Astrocyte of the spinal cord (primary cell): ENCODE measurements around the gene AUTS2.

Experiments
- DNase-seq: peaks from one replicate; pipeline ENCODE4 v3.0.0; 2011; ENCODE audit warnings: low read depth, low spot score
- H3K4me3 ChIP-seq: 2 replicates; pipeline ENCODE4 v1.5.1; 2011; ENCODE audit warnings: low read depth, mild to moderate bottlenecking, low read length, moderate library complexity
- CTCF ChIP-seq: IDR thresholded peaks from 2 replicates; pipeline ENCODE4 v1.5.1; 2012; ENCODE audit warnings: low read depth, mild to moderate bottlenecking, low read length, inconsistent platforms
- in situ Hi-C: cut with HindIII; loops from 2 replicates; pipeline ENCODE4 v1.10.0; 2017; ENCODE audit warnings: low sequenced_read_pairs

Gene AUTS2

GRCh38 chr7:70030745-70031144 is 432.5 kb downstream of the AUTS2 start:
- H3K4me3 ChIP-seq: no peak overlapping the region
- in situ Hi-C loops: no loop called here
- DNase-seq: no peak
- no peak for TF ChIP-seq CTCF

- in situ Hi-C loops: no loop called here
- no peak overlapping the region for H3K4me3 ChIP-seq
- TF ChIP-seq CTCF: no peak
Measured at GRCh38 chr7:70031245-70031644, 433.0 kb downstream of the AUTS2 start.

GRCh38 chr7:70032649-70033048 is 434.4 kb downstream of the AUTS2 start:
- TF ChIP-seq CTCF: no peak
- DNase-seq: no peak
- in situ Hi-C loops: no loop called here
- no peak overlapping the region for H3K4me3 ChIP-seq

More at GRCh38 chr7:70031245-70031644, 433.0 kb downstream of the AUTS2 start:
- DNase-seq: no peak

- no peak overlapping the region for H3K4me3 ChIP-seq
- TF ChIP-seq CTCF: no peak
- DNase-seq: no peak
- in situ Hi-C loops: no loop called here
Measured at GRCh38 chr7:70033226-70033625, 435.0 kb downstream of the AUTS2 start.

GRCh38 chr7:70034999-70035398 is 436.7 kb downstream of the AUTS2 start:
- no peak overlapping the region for H3K4me3 ChIP-seq
- no peak for DNase-seq
- in situ Hi-C loops: no loop called here
- no peak for TF ChIP-seq CTCF

GRCh38 chr7:70035519-70035918 is 437.2 kb downstream of the AUTS2 start:
- in situ Hi-C loops: no loop called here
- TF ChIP-seq CTCF: no peak
- DNase-seq: no peak
- H3K4me3 ChIP-seq: no peak overlapping the region

- no peak overlapping the region for H3K4me3 ChIP-seq
- no peak for DNase-seq
- in situ Hi-C loops: no loop called here
- no peak for TF ChIP-seq CTCF
Measured at GRCh38 chr7:70035955-70036354, 437.7 kb downstream of the AUTS2 start.
